H9 (cell line): ENCODE results near the gene STOX1. TPM values are rescaled to one million over a fixed set of nuclear protein-coding genes. Genes with fewer than 3 reads are reported as not detected.

ENCODE experiments used
- DNase-seq: peaks from one replicate; pipeline ENCODE4 v3.0.0-alpha.2; 2017
- H2AFZ ChIP-seq: one replicate; pipeline ENCODE4 v1.6.1; 2013; ENCODE audit warnings: mild to moderate bottlenecking, low read length, control low read depth, moderate library complexity
- H2AK5ac ChIP-seq: 2 replicates; pipeline ENCODE4 v1.6.1; 2013; ENCODE audit warnings: low read length, control low read depth, mixed read lengths; ENCODE audit not compliant: insufficient read length
- H2BK120ac ChIP-seq: one replicate; pipeline ENCODE4 v1.6.1; 2013; ENCODE audit warnings: low read depth, mild to moderate bottlenecking, low read length, control low read depth, inconsistent platforms; ENCODE audit not compliant: poor library complexity, severe bottlenecking
- H2BK12ac ChIP-seq: 2 replicates; pipeline ENCODE4 v1.6.1; 2013; ENCODE audit warnings: low read length, control low read depth, mixed read lengths, low read depth; ENCODE audit not compliant: insufficient read length
- H2BK15ac ChIP-seq: 2 replicates; pipeline ENCODE4 v1.6.1; 2013; ENCODE audit warnings: low read depth, low read length, control low read depth
- H2BK20ac ChIP-seq: one replicate; pipeline ENCODE4 v1.6.1; 2013; ENCODE audit warnings: low read depth, mild to moderate bottlenecking, low read length, control low read depth, inconsistent platforms; ENCODE audit not compliant: poor library complexity, severe bottlenecking
- H2BK5ac ChIP-seq: 2 replicates; pipeline ENCODE4 v1.6.1; 2013; ENCODE audit warnings: low read length, control low read depth, mixed read lengths; ENCODE audit not compliant: insufficient read length
- H3K14ac ChIP-seq: 2 replicates; pipeline ENCODE4 v1.6.1; 2013; ENCODE audit warnings: low read length, control low read depth; ENCODE audit not compliant: insufficient read depth
- H3K18ac ChIP-seq: 2 replicates; pipeline ENCODE4 v1.6.1; 2013; ENCODE audit warnings: low read depth, mild to moderate bottlenecking, mixed read lengths, low read length, control low read depth; ENCODE audit not compliant: insufficient read length
- H3K23ac ChIP-seq: 2 replicates; pipeline ENCODE4 v1.6.1; 2013; ENCODE audit warnings: low read length, control low read depth, mixed read lengths, low read depth; ENCODE audit not compliant: insufficient read length
- H3K23me2 ChIP-seq: 2 replicates; pipeline ENCODE4 v1.6.1; 2013; ENCODE audit warnings: low read depth, mild to moderate bottlenecking, mixed read lengths, low read length, control low read depth; ENCODE audit not compliant: insufficient read length, poor library complexity, severe bottlenecking
- H3K27ac ChIP-seq: 2 replicates; pipeline ENCODE4 v1.5.1; 2013; ENCODE audit warnings: low read length, control low read depth, mixed read lengths, low read depth; ENCODE audit not compliant: insufficient read length
- H3K27me3 ChIP-seq: 2 replicates; pipeline ENCODE4 v1.6.1; 2013; ENCODE audit warnings: low read length, control low read depth, inconsistent platforms; ENCODE audit not compliant: insufficient read depth
- H3K4ac ChIP-seq: 2 replicates; pipeline ENCODE4 v1.6.1; 2013; ENCODE audit warnings: low read depth, mild to moderate bottlenecking, control low read depth, inconsistent platforms, low read length, moderate library complexity
- H3K4me1 ChIP-seq: 2 replicates; pipeline ENCODE4 v1.6.1; 2013; ENCODE audit warnings: low read length, control low read depth, inconsistent platforms; ENCODE audit not compliant: insufficient read depth
- H3K4me2 ChIP-seq: 2 replicates; pipeline ENCODE4 v1.6.1; 2013; ENCODE audit warnings: low read length, control low read depth, mixed read lengths; ENCODE audit not compliant: insufficient read length, insufficient read depth
- H3K56ac ChIP-seq: 2 replicates; pipeline ENCODE4 v1.6.1; 2013; ENCODE audit warnings: low read depth, mild to moderate bottlenecking, mixed read lengths, low read length, control low read depth; ENCODE audit not compliant: insufficient read length
- H3K79me1 ChIP-seq: 2 replicates; pipeline ENCODE4 v1.6.1; 2013; ENCODE audit warnings: low read depth, mild to moderate bottlenecking, moderate library complexity, low read length, control low read depth, inconsistent platforms; ENCODE audit not compliant: insufficient read depth, poor library complexity, severe bottlenecking
- H3K79me2 ChIP-seq: 2 replicates; pipeline ENCODE4 v1.6.1; 2013; ENCODE audit warnings: low read length, control low read depth, inconsistent platforms; ENCODE audit not compliant: insufficient read depth
- H3K9ac ChIP-seq: 2 replicates; pipeline ENCODE4 v1.6.1; 2013; ENCODE audit warnings: low read length, control low read depth, mixed read lengths; ENCODE audit not compliant: insufficient read length; ENCODE audit errors: extremely low read depth
- H3K9me3 ChIP-seq: one replicate; pipeline ENCODE4 v1.6.1; 2013; ENCODE audit warnings: low read depth, low read length, inconsistent platforms; ENCODE audit not compliant: control insufficient read depth
- H3T11ph ChIP-seq: one replicate; pipeline ENCODE4 v1.6.1; 2013; ENCODE audit warnings: mild to moderate bottlenecking, low read length, control low read depth, inconsistent platforms
- H4K20me1 ChIP-seq: one replicate; pipeline ENCODE4 v1.6.1; 2013; ENCODE audit not compliant: control insufficient read depth, insufficient read length, insufficient read depth
- H4K5ac ChIP-seq: 2 replicates; pipeline ENCODE4 v1.6.1; 2013; ENCODE audit warnings: low read depth, mild to moderate bottlenecking, mixed read lengths, low read length, control low read depth; ENCODE audit not compliant: insufficient read length
- H4K8ac ChIP-seq: replicated peaks from 2 replicates; pipeline ENCODE4 v1.6.1; 2013; ENCODE audit warnings: low read length, control low read depth, mixed read lengths, low read depth; ENCODE audit not compliant: insufficient read length
- H4K91ac ChIP-seq: 2 replicates; pipeline ENCODE4 v1.6.1; 2013; ENCODE audit warnings: low read depth, mild to moderate bottlenecking, moderate library complexity, mixed read lengths, low read length, control low read depth; ENCODE audit not compliant: insufficient read length
- H3K27ac Mint-ChIP-seq, 3 experiments: 2 replicates in 2 of 3; 3 replicates in 1 of 3; pipeline ENCODE4 v1.8.0; 2020 to 2021; ENCODE audit warnings: mixed read lengths in 3 of 3, mild to moderate bottlenecking in 1 of 3, moderate library complexity in 1 of 3
- H3K27me3 Mint-ChIP-seq: 2 replicates; pipeline ENCODE4 v1.8.0; 2021; ENCODE audit warnings: low read depth, mild to moderate bottlenecking, moderate library complexity, mixed read lengths
- H3K36me3 Mint-ChIP-seq, 3 experiments: 2 replicates in 2 of 3; 3 replicates in 1 of 3; pipeline ENCODE4 v1.8.0; 2020 to 2021; ENCODE audit warnings: low read depth in 3 of 3, mixed read lengths in 3 of 3; ENCODE audit not compliant: insufficient read depth in 1 of 3
- H3K4me1 Mint-ChIP-seq, 2 experiments: 2 replicates each; pipeline ENCODE4 v1.8.0; 2020; ENCODE audit warnings: mixed read lengths in 2 of 2
- H3K4me3 Mint-ChIP-seq, 2 experiments: 2 replicates in 1 of 2; 3 replicates in 1 of 2; pipeline ENCODE4 v1.8.0; 2020 to 2021; ENCODE audit warnings: mild to moderate bottlenecking in 2 of 2, mixed read lengths in 2 of 2, moderate library complexity in 1 of 2
- H3K9me3 Mint-ChIP-seq, 2 experiments: 2 replicates in 1 of 2; 3 replicates in 1 of 2; pipeline ENCODE4 v1.8.0; 2020; ENCODE audit warnings: mild to moderate bottlenecking in 2 of 2, mixed read lengths in 2 of 2, moderate library complexity in 1 of 2
- CTCF ChIP-seq: fragments of 200-600 bp; sonication (generic); conservative IDR thresholded peaks from 3 replicates; pipeline ENCODE4 v1.8.0; 2021; ENCODE audit warnings: antibody characterized with exemption, mild to moderate bottlenecking
- WGBS: extraction: QIAGEN DNeasy Blood & Tissue Kit; methylation state at CpG from one replicate; pipeline ENCODE4 v1.1.7; 2013; ENCODE audit warnings: missing lambda C conversion rate, low lambda C conversion rate, mixed read lengths; ENCODE audit not compliant: insufficient read length; ENCODE audit errors: extremely low coverage; 5-methylcytosine and 5-hydroxymethylcytosine counted together
- total RNA-seq: library from RNA; stranded (reverse); gene quantifications from 2 replicates; pipeline ENCODE4 v1.2.1, GENCODE V29; 2021

Gene STOX1
- total RNA-seq, 1 experiment from 2014 or later: 5.8 TPM

GRCh38 chr10:68828833-68829232 is 1.5 kb downstream of the STOX1 start:
- Histone ChIP-seq H4K5ac (no peak overlapping the region), H2BK5ac (no peak overlapping the region), H3K9me3 (no peaks in the 10 kb centered on the region), H2BK12ac (no peak overlapping the region), H3K27me3 (peaks cover 3% of the 10 kb centered on the region; the same call in 1 of the 2 replicates), H3K56ac (no peak overlapping the region), H3K14ac (no peak overlapping the region), H3K79me2 (no peaks in the 10 kb centered on the region), H2BK20ac (no peak overlapping the region), H3K23ac (no peak overlapping the region), H3K27ac (no peak overlapping the region), H3K4ac (no peak overlapping the region), H4K91ac (no peak overlapping the region), H2AFZ (no peak overlapping the region), H3K4me1 (no peaks in the 10 kb centered on the region), H2BK120ac (no peak overlapping the region), H3K79me1 (no peaks in the 10 kb centered on the region), H4K20me1 (no peaks in the 10 kb centered on the region), H3K4me2 (peak overlapping the region; percentile 22), H3K18ac (no peak overlapping the region), H2AK5ac (no peak overlapping the region), H3T11ph (no peak overlapping the region), H3K23me2 (peaks cover 8% of the 10 kb centered on the region), H2BK15ac (no peak overlapping the region), H4K8ac (no peak overlapping the region), H3K9ac (no peak overlapping the region)
- Mint-ChIP-seq H3K9me3 (peaks cover 0 to 2% of the 10 kb centered on the region in 2 experiments; a peak in 1 of 5 replicates), H3K36me3 (no peaks in the 10 kb centered on the region; a peak in 1 of 7 replicates), H3K27me3 (peaks cover 41% of the 10 kb centered on the region), H3K4me3 (peak overlapping the region; percentile 62 to 75), H3K4me1 (peaks cover 7 to 15% of the 10 kb centered on the region in 2 experiments), H3K27ac (no peak overlapping the region)
- DNase-seq: no peak
- TF ChIP-seq CTCF: no peak
- no CpG with 5 or more reads among the region's 10 CpGs for WGBS
